ENCODE measurements around the gene PPP1R14C.

The PPP1R14C gene

GRCh38 chr6:150253489-150253888 is 110.6 kb downstream of the PPP1R14C start:
- DNase-seq = no peak

GRCh38 chr6:150254770-150255169 is 111.9 kb downstream of the PPP1R14C start:
- peak; percentile 75 for DNase-seq

GRCh38 chr6:150255840-150256239 is 113.0 kb downstream of the PPP1R14C start:
- DNase-seq = no peak

GRCh38 chr6:150256618-150257272 is 113.9 kb downstream of the PPP1R14C start:
- DNase-seq = peak; percentile 43

GRCh38 chr6:150258381-150258780 is 115.5 kb downstream of the PPP1R14C start:
- DNase-seq = no peak

- DNase-seq = no peak
These were observed 118.1 kb downstream of the PPP1R14C start for GRCh38 chr6:150260931-150261330.

GRCh38 chr6:150261997-150262697 is 119.3 kb downstream of the PPP1R14C start:
- DNase-seq = no peak

GRCh38 chr6:150263765-150264404 is 121.0 kb downstream of the PPP1R14C start:
- DNase-seq = no peak

GRCh38 chr6:150266309-150266708 is 123.5 kb downstream of the PPP1R14C start:
- DNase-seq = no peak

- DNase-seq = no peak
These were observed 124.3 kb downstream of the PPP1R14C start for GRCh38 chr6:150266963-150267685.

- peak; percentile 82 for DNase-seq
These were observed 125.1 kb downstream of the PPP1R14C start for GRCh38 chr6:150267686-150268561.

- DNase-seq = no peak
These were observed 126.4 kb downstream of the PPP1R14C start for GRCh38 chr6:150269130-150269856.

GRCh38 chr6:150269857-150270223 is 127.0 kb downstream of the PPP1R14C start:
- no peak for DNase-seq

GRCh38 chr6:150270330-150271052 is 127.6 kb downstream of the PPP1R14C start:
- DNase-seq = no peak

- no peak for DNase-seq
These were observed 128.3 kb downstream of the PPP1R14C start for GRCh38 chr6:150271172-150271500.

GRCh38 chr6:150271501-150272263 is 128.8 kb downstream of the PPP1R14C start:
- no peak for DNase-seq

GRCh38 chr6:150272264-150272975 is 129.6 kb downstream of the PPP1R14C start:
- DNase-seq = no peak

GRCh38 chr6:150272976-150273315 is 130.1 kb downstream of the PPP1R14C start:
- DNase-seq = no peak

GRCh38 chr6:150273457-150274309 is 130.8 kb downstream of the PPP1R14C start:
- DNase-seq = no peak
